Testis (tissue), 3 donors: ENCODE data around the gene POLE2. TPM values are rescaled to one million over a fixed set of nuclear protein-coding genes. Genes with fewer than 3 reads are reported as not detected.
A peak's percentile ranks its signal among the peaks of the same experiment; 100 is the strongest.

Experiments used
- DNase-seq: peaks from one replicate; pipeline ENCODE4 v3.0.0-alpha.2; 2019
- H3K27ac ChIP-seq, 2 donors: fragments of 200-600 bp; sonication (generic); one replicate each; pipeline ENCODE4 v1.5.1; 2019
- H3K27me3 ChIP-seq: fragments of 200-600 bp; sonication (generic); one replicate; pipeline ENCODE4 v1.5.1; 2019
- H3K36me3 ChIP-seq: fragments of 200-600 bp; sonication (generic); one replicate; pipeline ENCODE4 v1.5.1; 2017; ENCODE audit warnings: low read depth; ENCODE audit errors: missing control alignments
- H3K4me1 ChIP-seq: fragments of 200-600 bp; sonication (generic); one replicate; pipeline ENCODE4 v1.5.1; 2019
- H3K4me3 ChIP-seq, 2 donors: fragments of 200-600 bp; sonication (generic); one replicate each; pipeline ENCODE4 v1.5.1; 2017 to 2019
- H3K9me3 ChIP-seq: fragments of 200-600 bp; sonication (generic); one replicate; pipeline ENCODE4 v1.5.1; 2017
- CTCF ChIP-seq, 3 experiments: fragments of 450-650 bp in 2 of 3; fragments of 200-600 bp in 1 of 3; sonication (generic) in 1 of 3; IDR thresholded peaks; one replicate each; pipeline ENCODE4 v1.5.1; 2016 to 2019; ENCODE audit warnings: antibody characterized with exemption in 3 of 3, mild to moderate bottlenecking in 2 of 3, moderate library complexity in 1 of 3
- POLR2A ChIP-seq: fragments of 450-650 bp; IDR thresholded peaks from one replicate; pipeline ENCODE4 v1.6.1; 2017; ENCODE audit warnings: antibody characterized with exemption, mild to moderate bottlenecking, moderate library complexity
- WGBS, 2 donors: methylation state at CpG; one replicate each; pipeline ENCODE4 v1.1.5; 2018; 5-methylcytosine and 5-hydroxymethylcytosine counted together
- intact Hi-C: fragments of 100-400 bp; cut with DNase I; formaldehyde crosslinking; loops from one replicate; pipeline ENCODE4 v1.15.1; 2023; ENCODE audit warnings: low total_unique reads
- polyA plus RNA-seq: library from polyadenylated mRNA; stranded (reverse); fragments of 350-450 nt; fragmentation: Illumina TruSeq; extraction: RNeasy Lipid Tissue Mini Kit (QIAGEN cat#74804); gene quantifications from one replicate; pipeline ENCODE4 v1.2.3, GENCODE V29; 2014; ENCODE audit warnings: low read depth, low replicate concordance; ENCODE audit not compliant: insufficient read depth
- small RNA-seq, 2 donors: library from RNA; depleted of rRNA; stranded (forward); fragments of <200 nt; gene quantifications; one replicate each; pipeline ENCODE3, GENCODE V24; 2016
- total RNA-seq, 2 donors: library from RNA; depleted of rRNA; stranded (reverse); fragments of >200 nt; gene quantifications; one replicate each; pipeline ENCODE4 v1.2.3, GENCODE V29; 2016

The POLE2 gene
- total and polyA plus RNA-seq, 3 donors from 2014 or later: 8.2 to 13.4 (median 9.0) TPM

GRCh38 chr14:49607583-49607982, 80.4 kb downstream of the POLE2 start:
- Histone ChIP-seq H3K4me1 (no peaks in the 10 kb centered on the region), H3K9me3 (no peaks in the 10 kb centered on the region), H3K27ac (no peak overlapping the region), H3K27me3 (no peaks in the 10 kb centered on the region), H3K4me3 (no peak overlapping the region), H3K36me3 (no peaks in the 10 kb centered on the region)
- DNase-seq: no peak
- intact Hi-C loops: no loop called here
- TF ChIP-seq POLR2A (no peak), CTCF (IDR thresholded peaks at IDR 0.05) (no peak)
- 92 to 94% methylated on average over 6 of the region's 6 CpGs for WGBS, 2 donors

GRCh38 chr14:49598485-49599300, 89.3 kb downstream of the POLE2 start, which contains the start of gene LRR1:
LRR1 (plus strand) TSS chr14:49598940; CDS start chr14:49599021, 81 bp downstream.
- intact Hi-C loops: no loop called here
- peak within 1 kb of the TSS; percentile 94 to 95 for H3K27ac ChIP-seq
- H3K36me3 ChIP-seq: no peaks in the 10 kb centered on the region
- peak within 1 kb of the TSS; percentile 70 to 88 for H3K4me3 ChIP-seq
- H3K4me1 ChIP-seq: no peaks in the 10 kb centered on the region
- DNase-seq: peak; percentile 91
- WGBS, 2 donors: 0 to 1% methylated on average over 46 to 74 of the region's 77 CpGs
- H3K27me3 ChIP-seq: no peaks in the 10 kb centered on the region
- TF ChIP-seq CTCF (IDR thresholded peaks at IDR 0.05) (no peak), POLR2A (no peak)
- H3K9me3 ChIP-seq: no peaks in the 10 kb centered on the region

- H3K4me1 ChIP-seq: no peaks in the 10 kb centered on the region
- no peaks in the 10 kb centered on the region for H3K9me3 ChIP-seq
- TF ChIP-seq POLR2A (no peak), CTCF (IDR thresholded peaks at IDR 0.05) (no peak)
- H3K4me3 ChIP-seq: peak overlapping the region; percentile 70 to 88
- no peaks in the 10 kb centered on the region for H3K27me3 ChIP-seq
- peak overlapping the region; percentile 94 to 95 for H3K27ac ChIP-seq
- 0% methylated on average over 14 to 15 of the region's 15 CpGs for WGBS, 2 donors
- H3K36me3 ChIP-seq: no peaks in the 10 kb centered on the region
- no peak for DNase-seq
- intact Hi-C loops: no loop called here
Observed at GRCh38 chr14:49598189-49598484, 89.9 kb downstream of the POLE2 start.

GRCh38 chr14:49594347-49595091, 93.5 kb downstream of the POLE2 start:
- Histone ChIP-seq H3K27ac (no peak overlapping the region), H3K4me1 (no peaks in the 10 kb centered on the region), H3K36me3 (no peaks in the 10 kb centered on the region), H3K9me3 (no peaks in the 10 kb centered on the region), H3K27me3 (no peaks in the 10 kb centered on the region), H3K4me3 (no peak overlapping the region)
- intact Hi-C loops: no loop called here
- DNase-seq: no peak
- WGBS, 2 donors: 32 to 40% methylated on average over 4 of the region's 4 CpGs
- no peak for TF ChIP-seq CTCF (IDR thresholded peaks at IDR 0.05)
- no peak for TF ChIP-seq POLR2A

Small RNA genes within 50 kb of the gene (small RNA-seq; reads per million reads assigned to genes)
- 0 reads per million in 2 donors for gene AL139099.3
- gene RNU6ATAC30P: 0 reads per million in 2 donors

Other genes with a start within 250 kb of the POLE2 start
- gene RPS29, start 101.8 kb downstream of the POLE2 start, total RNA-seq: 1,000 to 10,000 TPM; 2,556 to 3,974 TPM
- 1,765 TPM for gene RPS29, start 101.8 kb downstream of the POLE2 start, polyA plus RNA-seq
- gene LRR1, start 89.3 kb downstream of the POLE2 start, total RNA-seq: 10 to 100 TPM; 23.8 to 35.8 TPM
- 85.7 TPM for gene LRR1, start 89.3 kb downstream of the POLE2 start, polyA plus RNA-seq
- 100 to 1,000 TPM; 102 to 114 TPM for gene RPL36AL, start 67.6 kb downstream of the POLE2 start, total RNA-seq
- gene RPL36AL, start 67.6 kb downstream of the POLE2 start, polyA plus RNA-seq: 193 TPM
- 10 to 100 TPM; 88.8 to 89.1 TPM for gene MGAT2, start 67.4 kb downstream of the POLE2 start, total RNA-seq
- 58.3 TPM for gene MGAT2, start 67.4 kb downstream of the POLE2 start, polyA plus RNA-seq
- gene DNAAF2, start 53.0 kb downstream of the POLE2 start, total RNA-seq: 10 to 100 TPM; 15.3 to 18.2 TPM
- 12.7 TPM for gene DNAAF2, start 53.0 kb downstream of the POLE2 start, polyA plus RNA-seq
- gene KLHDC1, start 4.9 kb upstream of the POLE2 start, total RNA-seq: 10 to 100 TPM in 1 of 2 donors, 1 to 10 TPM in 1; 5.1 to 10.9 TPM
- gene KLHDC1, start 4.9 kb upstream of the POLE2 start, polyA plus RNA-seq: 7.6 TPM
- gene KLHDC2, start 79.9 kb upstream of the POLE2 start, total RNA-seq: 10 to 100 TPM; 74.4 to 90.7 TPM
- 127 TPM for gene KLHDC2, start 79.9 kb upstream of the POLE2 start, polyA plus RNA-seq
- 10 to 100 TPM; 81.3 to 98.7 TPM for gene NEMF, start 164.6 kb upstream of the POLE2 start, total RNA-seq
- gene NEMF, start 164.6 kb upstream of the POLE2 start, polyA plus RNA-seq: 13.8 TPM
- gene ARF6, start 204.9 kb upstream of the POLE2 start, total RNA-seq: 10 to 100 TPM; 45.2 to 51.8 TPM
- gene ARF6, start 204.9 kb upstream of the POLE2 start, polyA plus RNA-seq: 41.3 TPM